ENCODE data around the gene RBP7. TPM values are rescaled to one million over a fixed set of nuclear protein-coding genes. Genes with fewer than 3 reads are reported as not detected.

RBP7 gene
- total and polyA plus RNA-seq, 2 of the 4 experiments (the other 2 are of a cell fraction) = 0.17 TPM; not detected in 1

DNA sequence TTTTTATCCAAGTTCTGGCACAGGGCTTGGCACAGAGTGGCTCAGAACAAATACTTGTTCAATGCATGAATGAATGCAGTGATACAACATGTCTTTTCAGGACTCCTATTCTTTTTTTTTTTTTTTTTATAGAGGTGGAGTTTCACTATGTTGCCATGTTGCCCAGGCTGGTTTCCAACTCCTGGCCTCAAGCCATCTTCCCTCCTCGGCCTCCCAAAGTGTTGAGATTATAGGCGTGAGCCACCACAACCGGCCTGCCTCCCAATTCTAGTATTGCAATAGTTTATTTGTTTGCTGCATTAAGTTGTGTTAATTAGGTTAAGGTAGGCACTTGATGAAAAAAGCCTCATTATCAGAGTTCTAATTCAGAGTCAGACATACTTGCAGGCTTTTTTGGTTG is 53.6 kb downstream of the RBP7 start:
- Histone ChIP-seq H2AFZ (replicated peaks; ENCODE audit: low read length, poor library complexity) (no peak overlapping the region), H3K4me2 (ENCODE audit: low read depth, low read length) (no peak overlapping the region), H2BK5ac (ENCODE audit: low read depth, low read length, poor library complexity, severe bottlenecking) (no peak overlapping the region), H2BK15ac (ENCODE audit: low read depth, low read length) (no peak overlapping the region), H2BK120ac (ENCODE audit: low read depth, low read length) (no peak overlapping the region), H2BK20ac (ENCODE audit: low read depth, low read length) (no peak overlapping the region), H3K18ac (ENCODE audit: low read depth, low read length) (no peak overlapping the region), H4K20me1 (ENCODE audit: insufficient read depth, low read length) (peaks cover 53% of the 10 kb centered on the region), H3K56ac (ENCODE audit: extremely low read depth, insufficient read depth, low read length) (no peak overlapping the region), H3K9me3 (ENCODE audit: control insufficient read depth, insufficient read depth, low read length) (no peaks in the 10 kb centered on the region), H3K23ac (ENCODE audit: low read depth, low read length) (no peak overlapping the region), H3K14ac (replicated peaks; ENCODE audit: low read depth, low read length) (no peak overlapping the region), H2AK9ac (replicated peaks; ENCODE audit: low read depth, low read length, poor library complexity) (no peak overlapping the region), H3K9ac (ENCODE audit: low read depth, low read length) (no peak overlapping the region), H3K27me3 (ENCODE audit: control insufficient read depth, insufficient read depth, low read length) (no peaks in the 10 kb centered on the region), H3K27ac (ENCODE audit: insufficient read depth, low read length) (no peak overlapping the region), H2AK5ac (ENCODE audit: low read depth, low read length) (no peak overlapping the region), H4K5ac (ENCODE audit: low read depth, low read length) (no peak overlapping the region), H3K4me1 (ENCODE audit: control insufficient read depth, insufficient read depth, low read length) (peaks cover 9% of the 10 kb centered on the region), H3K4ac (ENCODE audit: low read depth, low read length) (no peak overlapping the region), H4K8ac (ENCODE audit: low read depth in 2 of 2, low read length in 2 of 2) (no peak overlapping the region), H3K4me3 (ENCODE audit: insufficient read depth, low read depth, low read length) (no peak overlapping the region), H4K91ac (ENCODE audit: insufficient read depth, low read depth, low read length) (no peak overlapping the region), H3K9me1 (ENCODE audit: insufficient read depth, low read length) (peaks cover 22% of the 10 kb centered on the region), H3K79me1 (ENCODE audit: low read depth in 1 of 2, low read length in 2 of 2) (peaks cover 41 to 89% of the 10 kb centered on the region in 2 experiments), H3K36me3 (ENCODE audit: control insufficient read depth, insufficient read depth, low read length) (peaks cover 2% of the 10 kb centered on the region; the same call in 1 of the 2 replicates)
- TF ChIP-seq SMC3 (IDR thresholded peaks at IDR 0.05; ENCODE audit: low read depth, low read length) = no peak
- TF ChIP-seq MXI1 (IDR thresholded peaks at IDR 0.05; ENCODE audit: borderline replicate concordance, low read depth, low read length) = no peak
- TF ChIP-seq, protein P1, sequence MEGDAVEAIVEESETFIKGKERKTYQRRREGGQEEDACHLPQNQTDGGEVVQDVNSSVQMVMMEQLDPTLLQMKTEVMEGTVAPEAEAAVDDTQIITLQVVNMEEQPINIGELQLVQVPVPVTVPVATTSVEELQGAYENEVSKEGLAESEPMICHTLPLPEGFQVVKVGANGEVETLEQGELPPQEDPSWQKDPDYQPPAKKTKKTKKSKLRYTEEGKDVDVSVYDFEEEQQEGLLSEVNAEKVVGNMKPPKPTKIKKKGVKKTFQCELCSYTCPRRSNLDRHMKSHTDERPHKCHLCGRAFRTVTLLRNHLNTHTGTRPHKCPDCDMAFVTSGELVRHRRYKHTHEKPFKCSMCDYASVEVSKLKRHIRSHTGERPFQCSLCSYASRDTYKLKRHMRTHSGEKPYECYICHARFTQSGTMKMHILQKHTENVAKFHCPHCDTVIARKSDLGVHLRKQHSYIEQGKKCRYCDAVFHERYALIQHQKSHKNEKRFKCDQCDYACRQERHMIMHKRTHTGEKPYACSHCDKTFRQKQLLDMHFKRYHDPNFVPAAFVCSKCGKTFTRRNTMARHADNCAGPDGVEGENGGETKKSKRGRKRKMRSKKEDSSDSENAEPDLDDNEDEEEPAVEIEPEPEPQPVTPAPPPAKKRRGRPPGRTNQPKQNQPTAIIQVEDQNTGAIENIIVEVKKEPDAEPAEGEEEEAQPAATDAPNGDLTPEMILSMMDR (conservative IDR thresholded peaks at IDR 0.05; ENCODE audit: low read depth, low read length) = no peak
- TF ChIP-seq RFX5 (IDR thresholded peaks at IDR 0.05; ENCODE audit: low read depth, low read length) = no peak
- TF ChIP-seq BHLHE40 (IDR thresholded peaks at IDR 0.05; ENCODE audit: low read depth, low read length) = no peak
- ChIA-PET CTCF (no interaction called here), POLR2A (ENCODE audit: unreplicated experiment) (no interaction called here)
- dilution Hi-C loops (cut with HindIII; ENCODE audit: low sequenced_read_pairs, unreplicated experiment) = no loop called here
- ATAC-seq (ENCODE audit: low read depth) = no peak
- WGBS, 2 experiments (ENCODE audit: extremely low coverage in 2 of 2, insufficient read length in 1 of 2) = no CpG with 5 or more reads among the region's 3 CpGs
- in situ Hi-C loops (cut with MboI; ENCODE audit: low sequenced_read_pairs) = no loop called here
- no peak for DNase-seq
- BruUV-seq (replicated peaks) = no TSS peak
- intact Hi-C loops (cut with micrococcal nuclease) = no loop called here
